Adrenal gland (tissue), 12 donors: ENCODE results near the gene SYNE1. TPM values are rescaled to one million over a fixed set of nuclear protein-coding genes. Genes with fewer than 3 reads are reported as not detected.

Source experiments
- DNase-seq, 7 donors: peaks; one replicate each; pipeline ENCODE4 v3.0.0-alpha.2; 2019 to 2020
- H3K27ac ChIP-seq, 5 donors: fragments of 200-600 bp; sonication (generic) in 4 of 5; 1 replicate in 3 of 5; 2 replicates in 2 of 5; pipeline versions ENCODE4 v1.5.1 to v1.8.0; 2016 to 2020; ENCODE audit warnings: mild to moderate bottlenecking in 1 of 5
- H3K27me3 ChIP-seq: fragments of 200-600 bp; 2 replicates; pipeline ENCODE4 v1.8.0; 2021
- H3K36me3 ChIP-seq, 2 donors: fragments of 200-600 bp; replicated peaks in 1 of 2; 1 replicate in 1 of 2; 2 replicates in 1 of 2; pipeline versions ENCODE4 v1.5.1 to v1.8.0; 2018 to 2022
- H3K4me1 ChIP-seq, 2 donors: fragments of 200-600 bp; replicated peaks in 1 of 2; 1 replicate in 1 of 2; 2 replicates in 1 of 2; pipeline versions ENCODE4 v1.5.1 to v1.8.0; 2018 to 2021
- H3K4me3 ChIP-seq, 4 donors: fragments of 200-600 bp; sonication (generic) in 3 of 4; one replicate each; pipeline ENCODE4 v1.5.1; 2016 to 2018
- H3K9me3 ChIP-seq, 3 donors: fragments of 200-600 bp; sonication (generic) in 1 of 3; replicated peaks in 1 of 3; 1 replicate in 2 of 3; 2 replicates in 1 of 3; pipeline versions ENCODE4 v1.5.1 to v1.8.0; 2016 to 2021
- CTCF ChIP-seq, 6 experiments: fragments of 450-650 bp in 4 of 6; fragments of 200-600 bp in 2 of 6; sonication (generic) in 1 of 6; IDR thresholded peaks; 1 replicate in 5 of 6; 2 replicates in 1 of 6; pipeline versions ENCODE4 v1.5.1 to v1.8.0; 2016 to 2021; ENCODE audit warnings: antibody characterized with exemption in 6 of 6, mild to moderate bottlenecking in 2 of 6, moderate library complexity in 1 of 6
- POLR2A ChIP-seq, 2 donors: fragments of 450-650 bp; IDR thresholded peaks; one replicate each; pipeline ENCODE4 v1.6.1; 2017; ENCODE audit warnings: antibody characterized with exemption in 2 of 2, mild to moderate bottlenecking in 2 of 2, moderate library complexity in 1 of 2
- WGBS, 4 donors: extraction: QIAGEN DNeasy Blood & Tissue Kit in 2 of 4; methylation state at CpG; one replicate each; pipeline versions ENCODE4 v1.1.5 to v1.1.7; 2013 to 2017; 5-methylcytosine and 5-hydroxymethylcytosine counted together
- intact Hi-C, 2 donors: fragments of 100-400 bp; cut with DNase I; formaldehyde crosslinking; loops; one replicate each; pipeline versions ENCODE4 v1.14.1 to v1.15.0; 2022 to 2023
- polyA plus RNA-seq, 3 donors: library from polyadenylated mRNA; stranded (reverse); fragments of 200-250 nt in 2 of 3; fragments of 350-450 nt in 1 of 3; fragmentation: Illumina TruSeq in 1 of 3; extraction: RNeasy Lipid Tissue Mini Kit (QIAGEN cat#74804) in 1 of 3; gene quantifications; one replicate each; pipeline ENCODE4 v1.2.3, GENCODE V29; 2013 to 2014
- total RNA-seq, 9 donors: library from RNA; depleted of rRNA in 4 of 9; stranded (reverse); fragments of >200 nt in 4 of 9; fragments of 120-200 nt in 1 of 9; fragmentation: NEBNext Ultra II Directional in 1 of 9; extraction: Animal tissue kit (Norgen Biotek cat#: 25700) in 1 of 9; gene quantifications; one replicate each; pipeline versions ENCODE4 v1.1.0 to v1.2.4, GENCODE V29; 2013 to 2023
- donor health status: healthy with polysubstance abuse.
- donor health status: Bipolar disorder and iron deficiency.
- donor health status: DM: yes; HTN: yes; CAD: no.
- donor health status: DM: no; HTN: no; CAD: no.
- donor health status: DM: no; HTN: no; CAD: no.
- donor health status: DM: yes; HTN: yes; CAD: no.

Gene SYNE1
- total and polyA plus RNA-seq, 12 donors, result 29.0 to 170 (median 93.1) TPM

GRCh38 chr6:152353440-152353839 lies 283.7 kb downstream of the SYNE1 start:
- H3K4me3 ChIP-seq, result no peak overlapping the region
- no peaks in the 10 kb centered on the region for H3K27me3 ChIP-seq
- H3K27ac ChIP-seq, result no peak overlapping the region
- no peak for DNase-seq
- no peak for TF ChIP-seq POLR2A (IDR thresholded peaks at IDR 0.05)
- TF ChIP-seq CTCF (IDR thresholded peaks at IDR 0.05), result no peak
- intact Hi-C loops, result no loop called here
- peaks cover 0 to 67% of the 10 kb centered on the region in 2 donors for H3K36me3 ChIP-seq
- no peaks in the 10 kb centered on the region for H3K4me1 ChIP-seq
- 85 to 87% (median 86%) methylated on average over 6 of the region's 6 CpGs for WGBS, 4 donors
- H3K9me3 ChIP-seq, result no peaks in the 10 kb centered on the region

- peaks cover 0 to 54% of the 10 kb centered on the region in 2 donors for H3K36me3 ChIP-seq
- H3K9me3 ChIP-seq, result no peaks in the 10 kb centered on the region
- no peak for DNase-seq
- no peaks in the 10 kb centered on the region for H3K27me3 ChIP-seq
- 69 to 89% (median 85%) methylated on average over 5 of the region's 5 CpGs for WGBS, 4 donors
- H3K4me1 ChIP-seq, result no peaks in the 10 kb centered on the region
- intact Hi-C loops, result no loop called here
- TF ChIP-seq POLR2A (IDR thresholded peaks at IDR 0.05), result no peak
- TF ChIP-seq CTCF (IDR thresholded peaks at IDR 0.05), result no peak
- no peak overlapping the region for H3K4me3 ChIP-seq
- H3K27ac ChIP-seq, result no peak overlapping the region
Observed at GRCh38 chr6:152351742-152352141, 285.4 kb downstream of the SYNE1 start.

GRCh38 chr6:152351110-152351509 lies 286.1 kb downstream of the SYNE1 start:
- DNase-seq, result no peak
- H3K4me1 ChIP-seq, result no peaks in the 10 kb centered on the region
- no peak overlapping the region for H3K27ac ChIP-seq
- peaks cover 0 to 56% of the 10 kb centered on the region in 2 donors for H3K36me3 ChIP-seq
- intact Hi-C loops, result no loop called here
- H3K9me3 ChIP-seq, result no peaks in the 10 kb centered on the region
- WGBS, 4 donors, result 26 to 45% (median 33%) methylated on average over 2 of the region's 2 CpGs
- no peak for TF ChIP-seq POLR2A (IDR thresholded peaks at IDR 0.05)
- TF ChIP-seq CTCF (IDR thresholded peaks at IDR 0.05), result no peak
- H3K4me3 ChIP-seq, result no peak overlapping the region
- H3K27me3 ChIP-seq, result no peaks in the 10 kb centered on the region

- Histone ChIP-seq H3K36me3 (peaks cover 0 to 63% of the 10 kb centered on the region in 2 donors), H3K4me3 (no peak overlapping the region), H3K4me1 (no peaks in the 10 kb centered on the region), H3K9me3 (no peaks in the 10 kb centered on the region), H3K27ac (no peak overlapping the region), H3K27me3 (no peaks in the 10 kb centered on the region)
- DNase-seq, result no peak
- TF ChIP-seq POLR2A (IDR thresholded peaks at IDR 0.05), result no peak
- WGBS, 4 donors, result 96 to 100% (median 97%) methylated on average over 3 to 6 of the region's 6 CpGs
- intact Hi-C loops, result no loop called here
Observed at GRCh38 chr6:152348116-152348515, 289.0 kb downstream of the SYNE1 start.

GRCh38 chr6:152343735-152344360 lies 293.3 kb downstream of the SYNE1 start:
- WGBS, 4 donors, result 89 to 96% (median 96%) methylated on average over 9 of the region's 9 CpGs
- TF ChIP-seq CTCF (IDR thresholded peaks at IDR 0.05) (no peak), POLR2A (IDR thresholded peaks at IDR 0.05) (no peak)
- H3K9me3 ChIP-seq, result no peaks in the 10 kb centered on the region
- no peaks in the 10 kb centered on the region for H3K27me3 ChIP-seq
- no peak overlapping the region for H3K27ac ChIP-seq
- intact Hi-C loops, result no loop called here
- DNase-seq, result no peak
- no peaks in the 10 kb centered on the region for H3K4me1 ChIP-seq
- no peak overlapping the region for H3K4me3 ChIP-seq
- H3K36me3 ChIP-seq, result peaks cover 0 to 46% of the 10 kb centered on the region in 2 donors
